HCT116 (cell line): Measurements from ENCODE around the gene OR10V1. TPM values are rescaled to one million over a fixed set of nuclear protein-coding genes. Genes with fewer than 3 reads are reported as not detected.

Experiments
- ATAC-seq: fragments of 200-7000 bp; cut with Tn5 transposase; 2 replicates; pipeline ENCODE4 v1.9.1; 2020; ENCODE audit warnings: mild to moderate bottlenecking, moderate library complexity
- BruUV-seq: library from RNA; stranded (reverse); fragments of 400-500 nt; replicated peaks from 2 replicates; lab custom pipeline; 2021; lab: Mats Ljungman, UMichigan
- CTCF ChIA-PET: fragments of 300-600 bp; sonication (Branson Sonifier 250); formaldehyde crosslinking; loops from one replicate; lab custom pipeline; 2021; ENCODE audit warnings: antibody characterized with exemption; lab: Charles Lee
- POLR2A ChIA-PET: fragments of 300-600, 350-600 bp; sonication (Branson Sonifier 250); formaldehyde crosslinking; loops from one replicate; lab custom pipeline; 2021; ENCODE audit warnings: antibody characterized with exemption; lab: Charles Lee
- RAD21 ChIA-PET, 2 experiments: fragments of 300-600 bp; sonication (Branson Sonifier 250); formaldehyde crosslinking; loops; one replicate each; lab custom pipeline; 2023; ENCODE audit warnings: low total read pairs in 2 of 2; ENCODE audit not compliant: uncharacterized antibody in 2 of 2, unreplicated experiment in 2 of 2, low non-redundant PET in 1 of 2; lab: Charles Lee
- DNase-seq: peaks from one replicate; pipeline ENCODE4 v3.0.0-alpha.2; 2010; ENCODE audit warnings: low read depth, low spot score
- H2AFZ ChIP-seq: fragments of 200-600 bp; shearing (Covaris generic), sonication (generic); 2 replicates; pipeline ENCODE4 v1.6.1; 2017; ENCODE audit warnings: low read depth, mixed run types, mixed read lengths, antibody characterized with exemption, low read length; ENCODE audit not compliant: poor library complexity, severe bottlenecking
- H3K27ac ChIP-seq: 2 replicates; pipeline ENCODE4 v1.5.1; 2012; ENCODE audit warnings: low read depth, low read length
- H3K27me3 ChIP-seq: fragments of 200-600 bp; sonication (generic); 2 replicates; pipeline ENCODE4 v1.6.1; 2016; ENCODE audit warnings: mixed run types, low read length, mixed read lengths; ENCODE audit not compliant: insufficient read depth
- H3K36me3 ChIP-seq, 2 experiments: fragments of 200-500 bp in 1 of 2; fragments of 200-600 bp in 1 of 2; sonication (Bioruptor generic) in 1 of 2; sonication (generic) in 1 of 2; 2 replicates each; pipeline versions ENCODE4 v1.5.1 to v1.6.1; 2014 to 2016; ENCODE audit warnings: low read length in 2 of 2, inconsistent platforms in 1 of 2, mixed read lengths in 1 of 2, mixed run types in 1 of 2; ENCODE audit not compliant: insufficient read depth in 2 of 2, control insufficient read depth in 1 of 2
- H3K4me1 ChIP-seq, 2 experiments: fragments of 200-600 bp in 1 of 2; sonication (generic) in 1 of 2; 2 replicates each; pipeline versions ENCODE4 v1.5.1 to v1.6.1; 2012 to 2017; ENCODE audit warnings: low read length in 2 of 2, inconsistent platforms in 1 of 2, mild to moderate bottlenecking in 1 of 2, mixed read lengths in 1 of 2, mixed run types in 1 of 2, moderate library complexity in 1 of 2; ENCODE audit not compliant: insufficient read depth in 2 of 2, control insufficient read depth in 1 of 2
- H3K4me2 ChIP-seq: fragments of 200-600 bp; sonication (generic); 2 replicates; pipeline ENCODE4 v1.6.1; 2017; ENCODE audit warnings: mixed run types, low read length, mixed read lengths
- H3K4me3 ChIP-seq, 2 experiments: fragments of 200-600 bp in 1 of 2; sonication (generic) in 1 of 2; replicated peaks in 1 of 2; 2 replicates each; pipeline ENCODE4 v1.5.1; 2011 to 2016; ENCODE audit warnings: low read length in 2 of 2, control low read depth in 1 of 2, low read depth in 1 of 2, mild to moderate bottlenecking in 1 of 2, mixed read lengths in 1 of 2, mixed run types in 1 of 2
- H3K79me2 ChIP-seq: fragments of 200-600 bp; sonication (generic); 2 replicates; pipeline ENCODE4 v1.6.1; 2017; ENCODE audit warnings: mild to moderate bottlenecking, mixed run types, low read length, moderate library complexity, mixed read lengths; ENCODE audit not compliant: insufficient read depth
- H3K9ac ChIP-seq: fragments of 200-600 bp; sonication (generic); 2 replicates; pipeline ENCODE4 v1.6.1; 2016; ENCODE audit warnings: low read length, mixed read lengths
- H3K9me2 ChIP-seq: fragments of 200-600 bp; sonication (generic), shearing (Covaris generic); 2 replicates; pipeline ENCODE4 v1.6.1; 2017; ENCODE audit warnings: mixed run types, mild to moderate bottlenecking, moderate library complexity; ENCODE audit not compliant: insufficient read depth
- H3K9me3 ChIP-seq, 2 experiments: fragments of 200-500 bp in 1 of 2; fragments of 200-600 bp in 1 of 2; sonication (Bioruptor generic) in 1 of 2; sonication (generic) in 1 of 2; 2 replicates each; pipeline ENCODE4 v1.6.1; 2014 to 2017; ENCODE audit warnings: low read length in 2 of 2, mixed read lengths in 2 of 2, inconsistent platforms in 1 of 2, low read depth in 1 of 2, mild to moderate bottlenecking in 1 of 2, mixed run types in 1 of 2, moderate library complexity in 1 of 2; ENCODE audit not compliant: control insufficient read depth in 1 of 2, insufficient read depth in 1 of 2
- H4K20me1 ChIP-seq: fragments of 200-600 bp; sonication (generic), shearing (Covaris generic); 2 replicates; pipeline ENCODE4 v1.6.1; 2017; ENCODE audit warnings: mixed run types, mild to moderate bottlenecking, moderate library complexity; ENCODE audit not compliant: insufficient read depth
- ATF3 ChIP-seq: IDR thresholded peaks from 2 replicates; pipeline ENCODE4 v1.6.1; 2012
- CBX3 ChIP-seq: IDR thresholded peaks from 2 replicates; pipeline ENCODE4 v1.6.1; 2012; ENCODE audit warnings: low read depth
- CEBPB ChIP-seq: IDR thresholded peaks from 2 replicates; pipeline ENCODE4 v1.6.1; 2012; ENCODE audit warnings: low read depth
- EZH2 ChIP-seq: fragments of 200-600 bp; sonication (generic); IDR thresholded peaks from 2 replicates; pipeline ENCODE4 v1.6.1; 2017; ENCODE audit warnings: antibody characterized with exemption, mixed run types
- EZH2phosphoT487 ChIP-seq: fragments of 200-600 bp; IDR thresholded peaks from 2 replicates; pipeline ENCODE4 v1.6.1; 2018; ENCODE audit warnings: antibody characterized with exemption, borderline replicate concordance
- FOSL1 ChIP-seq: IDR thresholded peaks from 2 replicates; pipeline ENCODE4 v1.6.1; 2012; ENCODE audit warnings: low read depth
- JUND ChIP-seq: IDR thresholded peaks from 2 replicates; pipeline ENCODE4 v1.6.1; 2012
- RAD21 ChIP-seq: IDR thresholded peaks from 2 replicates; pipeline ENCODE4 v1.6.1; 2012; ENCODE audit warnings: low read depth, mild to moderate bottlenecking
- SIN3A ChIP-seq: IDR thresholded peaks from 2 replicates; pipeline ENCODE4 v1.6.1; 2012; ENCODE audit warnings: low read depth
- SRF ChIP-seq: IDR thresholded peaks from 2 replicates; pipeline ENCODE4 v1.6.1; 2012; ENCODE audit warnings: low read depth
- ZFX ChIP-seq: fragments of 450-650 bp; IDR thresholded peaks from 2 replicates; pipeline ENCODE4 v1.6.1; 2017
- ZNF274 ChIP-seq: fragments of 200-500 bp; sonication (Bioruptor generic); IDR thresholded peaks from 2 replicates; pipeline ENCODE4 v1.6.1; 2014; ENCODE audit warnings: mild to moderate bottlenecking, low read depth, low read length, inconsistent platforms
- intact Hi-C: fragments of 100-400 bp; cut with micrococcal nuclease; formaldehyde crosslinking; loops from 2 replicates; pipeline ENCODE4 v1.10.0; 2022
- total RNA-seq: library from RNA; stranded (reverse); gene quantifications from one replicate; pipeline ENCODE4 v1.2.1, GENCODE V29; 2021; ENCODE audit not compliant: unreplicated experiment
- TF ChIP-seq, protein P1 (sequence below), 3 experiments: fragments of 200-600 bp in 1 of 3; sonication (generic) in 1 of 3; IDR thresholded peaks in 2 of 3; conservative IDR thresholded peaks in 1 of 3; 2 replicates each; pipeline ENCODE4 v1.5.1; 2012 to 2017; ENCODE audit warnings: low read depth in 2 of 3, low read length in 2 of 3, antibody characterized with exemption in 1 of 3, borderline replicate concordance in 1 of 3, control low read depth in 1 of 3, mild to moderate bottlenecking in 1 of 3, mixed read lengths in 1 of 3, mixed run types in 1 of 3, moderate library complexity in 1 of 3; ENCODE audit not compliant: insufficient read depth in 1 of 3

OR10V1 gene
- total RNA-seq, 1 experiment from 2014 or later: not detected

GRCh38 chr11:59691156-59691555, 22.5 kb downstream of the OR10V1 start:
- H4K20me1 ChIP-seq: no peaks in the 10 kb centered on the region
- H3K9me3 ChIP-seq: no peaks in the 10 kb centered on the region
- H3K9ac ChIP-seq: no peak overlapping the region
- no peaks in the 10 kb centered on the region for H3K9me2 ChIP-seq
- peaks cover 0 to 4% of the 10 kb centered on the region in 2 experiments; a peak in 2 of 4 replicates for H3K4me1 ChIP-seq
- ATAC-seq (no peak), DNase-seq (no peak)
- H3K4me3 ChIP-seq: no peak overlapping the region
- CTCF ChIA-PET: no interaction called here
- intact Hi-C loops: no loop called here
- no peak overlapping the region for H2AFZ ChIP-seq
- RAD21 ChIA-PET: no interaction called here
- H3K27me3 ChIP-seq: no peaks in the 10 kb centered on the region
- no peak overlapping the region for H3K4me2 ChIP-seq
- TF ChIP-seq SRF (no peak), ZFX (no peak), SIN3A (no peak), CEBPB (no peak), FOSL1 (no peak), EZH2phosphoT487 (no peak), ATF3 (no peak), EZH2 (no peak), CBX3 (no peak), ZNF274 (no peak), JUND (no peak), RAD21 (no peak)
- TF ChIP-seq, protein P1, sequence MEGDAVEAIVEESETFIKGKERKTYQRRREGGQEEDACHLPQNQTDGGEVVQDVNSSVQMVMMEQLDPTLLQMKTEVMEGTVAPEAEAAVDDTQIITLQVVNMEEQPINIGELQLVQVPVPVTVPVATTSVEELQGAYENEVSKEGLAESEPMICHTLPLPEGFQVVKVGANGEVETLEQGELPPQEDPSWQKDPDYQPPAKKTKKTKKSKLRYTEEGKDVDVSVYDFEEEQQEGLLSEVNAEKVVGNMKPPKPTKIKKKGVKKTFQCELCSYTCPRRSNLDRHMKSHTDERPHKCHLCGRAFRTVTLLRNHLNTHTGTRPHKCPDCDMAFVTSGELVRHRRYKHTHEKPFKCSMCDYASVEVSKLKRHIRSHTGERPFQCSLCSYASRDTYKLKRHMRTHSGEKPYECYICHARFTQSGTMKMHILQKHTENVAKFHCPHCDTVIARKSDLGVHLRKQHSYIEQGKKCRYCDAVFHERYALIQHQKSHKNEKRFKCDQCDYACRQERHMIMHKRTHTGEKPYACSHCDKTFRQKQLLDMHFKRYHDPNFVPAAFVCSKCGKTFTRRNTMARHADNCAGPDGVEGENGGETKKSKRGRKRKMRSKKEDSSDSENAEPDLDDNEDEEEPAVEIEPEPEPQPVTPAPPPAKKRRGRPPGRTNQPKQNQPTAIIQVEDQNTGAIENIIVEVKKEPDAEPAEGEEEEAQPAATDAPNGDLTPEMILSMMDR (IDR thresholded peaks at IDR 0.05 in 2 of 3, conservative IDR thresholded peaks at IDR 0.05 in 1 of 3; ENCODE audit: borderline replicate concordance in 1 of 3, insufficient read depth in 1 of 3, low read depth in 2 of 3, low read length in 2 of 3): no peak
- BruUV-seq: no TSS peak
- H3K79me2 ChIP-seq: no peaks in the 10 kb centered on the region
- no peak overlapping the region for H3K27ac ChIP-seq
- H3K36me3 ChIP-seq: no peaks in the 10 kb centered on the region
- POLR2A ChIA-PET: no interaction called here
